Fibroblast of the aortic adventitia (primary cell): ENCODE data around the gene TLK2. TPM values are rescaled to one million over a fixed set of nuclear protein-coding genes. Genes with fewer than 3 reads are reported as not detected.

ENCODE experiments used
- DNase-seq: peaks from one replicate; pipeline ENCODE4 v3.0.0-alpha.2; 2010; ENCODE audit warnings: low read depth
- H3K4me3 ChIP-seq: 2 replicates; pipeline ENCODE4 v1.5.1; 2011; ENCODE audit warnings: low read depth, mild to moderate bottlenecking, control low read depth, low read length, moderate library complexity
- total RNA-seq: library from RNA; depleted of rRNA; stranded (reverse); fragments of >200 nt; gene quantifications from 2 replicates; pipeline ENCODE4 v1.2.3, GENCODE V29; 2012; ENCODE audit warnings: low replicate concordance
- TF ChIP-seq, protein P1 (sequence below): IDR thresholded peaks from 2 replicates; pipeline ENCODE4 v1.5.1; 2011; ENCODE audit warnings: mild to moderate bottlenecking, low read length, control low read depth, inconsistent platforms; ENCODE audit not compliant: insufficient read depth

Gene TLK2
- total RNA-seq, 1 donor: 39.1 TPM

GRCh38 chr17:62592341-62593099 lies 113.9 kb downstream of the TLK2 start:
- DNase-seq: no peak
- TF ChIP-seq, protein P1, sequence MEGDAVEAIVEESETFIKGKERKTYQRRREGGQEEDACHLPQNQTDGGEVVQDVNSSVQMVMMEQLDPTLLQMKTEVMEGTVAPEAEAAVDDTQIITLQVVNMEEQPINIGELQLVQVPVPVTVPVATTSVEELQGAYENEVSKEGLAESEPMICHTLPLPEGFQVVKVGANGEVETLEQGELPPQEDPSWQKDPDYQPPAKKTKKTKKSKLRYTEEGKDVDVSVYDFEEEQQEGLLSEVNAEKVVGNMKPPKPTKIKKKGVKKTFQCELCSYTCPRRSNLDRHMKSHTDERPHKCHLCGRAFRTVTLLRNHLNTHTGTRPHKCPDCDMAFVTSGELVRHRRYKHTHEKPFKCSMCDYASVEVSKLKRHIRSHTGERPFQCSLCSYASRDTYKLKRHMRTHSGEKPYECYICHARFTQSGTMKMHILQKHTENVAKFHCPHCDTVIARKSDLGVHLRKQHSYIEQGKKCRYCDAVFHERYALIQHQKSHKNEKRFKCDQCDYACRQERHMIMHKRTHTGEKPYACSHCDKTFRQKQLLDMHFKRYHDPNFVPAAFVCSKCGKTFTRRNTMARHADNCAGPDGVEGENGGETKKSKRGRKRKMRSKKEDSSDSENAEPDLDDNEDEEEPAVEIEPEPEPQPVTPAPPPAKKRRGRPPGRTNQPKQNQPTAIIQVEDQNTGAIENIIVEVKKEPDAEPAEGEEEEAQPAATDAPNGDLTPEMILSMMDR: no peak
- no peak overlapping the region for H3K4me3 ChIP-seq

DNA sequence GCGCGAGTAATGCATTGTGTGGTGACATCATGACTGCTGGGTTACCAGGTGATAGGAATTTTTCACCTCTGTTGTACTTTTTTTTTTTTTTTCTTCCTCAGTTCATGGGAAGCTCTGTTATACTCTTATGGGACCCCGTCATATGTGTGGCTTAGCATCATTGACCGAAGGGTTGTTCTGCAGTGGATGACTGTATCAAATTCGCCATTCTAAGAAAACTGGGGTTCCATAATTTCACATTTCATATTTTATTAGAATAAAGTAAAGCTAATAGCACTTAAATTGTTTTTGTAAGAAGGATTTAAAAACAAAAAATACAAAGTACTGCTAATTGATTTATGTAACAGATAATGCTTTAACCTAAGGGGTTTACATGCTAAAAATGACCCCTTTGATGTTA lies 116.9 kb downstream of the TLK2 start:
- TF ChIP-seq, protein P1: no peak
- no peak for DNase-seq
- H3K4me3 ChIP-seq: no peak overlapping the region

GRCh38 chr17:62596662-62597061 lies 118.0 kb downstream of the TLK2 start:
- no peak overlapping the region for H3K4me3 ChIP-seq
- DNase-seq: no peak
- TF ChIP-seq, protein P1: no peak

GRCh38 chr17:62597150-62597549 lies 118.5 kb downstream of the TLK2 start:
- no peak overlapping the region for H3K4me3 ChIP-seq
- TF ChIP-seq, protein P1: no peak
- no peak for DNase-seq

GRCh38 chr17:62597920-62598319 lies 119.3 kb downstream of the TLK2 start:
- no peak overlapping the region for H3K4me3 ChIP-seq
- DNase-seq: peak; percentile 68
- TF ChIP-seq, protein P1: no peak

GRCh38 chr17:62599964-62600657 lies 121.5 kb downstream of the TLK2 start:
- no peak for DNase-seq
- TF ChIP-seq, protein P1: no peak
- no peak overlapping the region for H3K4me3 ChIP-seq
